Lower leg skin (tissue), 3 donors: ENCODE measurements around the gene CA10.

Experiments used
- CTCF ChIP-seq, 3 donors: fragments of 450-650 bp; IDR thresholded peaks; one replicate each; pipeline ENCODE4 v1.5.1; 2016; ENCODE audit warnings: antibody characterized with exemption in 3 of 3, mild to moderate bottlenecking in 3 of 3, moderate library complexity in 2 of 3
- POLR2A ChIP-seq, 2 donors: fragments of 450-650 bp; IDR thresholded peaks; one replicate each; pipeline ENCODE4 v1.6.1; 2016 to 2017; ENCODE audit warnings: antibody characterized with exemption in 2 of 2, mild to moderate bottlenecking in 1 of 2, moderate library complexity in 1 of 2

GRCh38 chr17:51947160-51947735 lies 211.3 kb downstream of the CA10 start:
- no peak for TF ChIP-seq CTCF (IDR thresholded peaks at IDR 0.05)
- no peak for TF ChIP-seq POLR2A (IDR thresholded peaks at IDR 0.05)
